GM23338 (cell line): ENCODE measurements around the gene ARAP1. TPM values are rescaled to one million over a fixed set of nuclear protein-coding genes. Genes with fewer than 3 reads are reported as not detected.

Experiments
- ATAC-seq: fragments of 200-7000 bp; cut with Tn5 transposase; 3 replicates; pipeline ENCODE4 v1.9.1; 2020
- DNase-seq: peaks from one replicate; pipeline ENCODE4 v3.0.0-alpha.2; 2015; ENCODE audit warnings: low spot score
- H2AFZ ChIP-seq: fragments of 200-600 bp; sonication (generic); 2 replicates; pipeline ENCODE4 v1.8.0; 2016; ENCODE audit warnings: antibody characterized with exemption, mild to moderate bottlenecking, moderate library complexity
- H3F3A ChIP-seq: fragments of 200-600 bp; sonication (generic); replicated peaks from 2 replicates; pipeline ENCODE4 v1.8.0; 2017; ENCODE audit warnings: antibody characterized with exemption, mixed run types, low read depth
- H3K27ac ChIP-seq: fragments of 200-600 bp; sonication (generic); 2 replicates; pipeline ENCODE4 v1.6.1; 2016; ENCODE audit warnings: low read depth
- H3K27me3 ChIP-seq: fragments of 200-600 bp; sonication (generic); 2 replicates; pipeline ENCODE4 v1.8.0; 2016; ENCODE audit warnings: mild to moderate bottlenecking, mixed run types, moderate library complexity; ENCODE audit not compliant: insufficient read depth
- H3K36me3 ChIP-seq: fragments of 200-600 bp; sonication (generic); 2 replicates; pipeline ENCODE4 v1.8.0; 2016; ENCODE audit warnings: mild to moderate bottlenecking; ENCODE audit not compliant: insufficient read depth
- H3K4me1 ChIP-seq: fragments of 200-600 bp; sonication (generic); 2 replicates; pipeline ENCODE4 v1.8.0; 2016; ENCODE audit warnings: mild to moderate bottlenecking, moderate library complexity; ENCODE audit not compliant: insufficient read depth
- H3K4me2 ChIP-seq: fragments of 200-600 bp; sonication (generic); 2 replicates; pipeline ENCODE4 v1.7.1; 2017; ENCODE audit warnings: mixed run types
- H3K4me3 ChIP-seq: fragments of 200-600 bp; sonication (generic); 2 replicates; pipeline ENCODE4 v1.6.1; 2016; ENCODE audit warnings: mixed run types
- H3K79me2 ChIP-seq: fragments of 200-600 bp; sonication (generic); replicated peaks from 2 replicates; pipeline ENCODE4 v1.8.0; 2017; ENCODE audit warnings: mild to moderate bottlenecking; ENCODE audit not compliant: insufficient read depth
- H3K9me2 ChIP-seq: fragments of 200-600 bp; sonication (generic); 2 replicates; pipeline ENCODE4 v1.8.0; 2017; ENCODE audit not compliant: insufficient read depth
- H4K20me1 ChIP-seq: fragments of 200-600 bp; sonication (generic); replicated peaks from 2 replicates; pipeline ENCODE4 v1.8.0; 2017; ENCODE audit warnings: mild to moderate bottlenecking; ENCODE audit not compliant: insufficient read depth
- H3K27ac Mint-ChIP-seq: 2 replicates; pipeline ENCODE4 v1.8.0; 2020; ENCODE audit warnings: inconsistent platforms, mild to moderate bottlenecking, moderate library complexity, mixed read lengths
- H3K27me3 Mint-ChIP-seq: 3 replicates; pipeline ENCODE4 v1.8.0; 2022; ENCODE audit warnings: low read depth, mild to moderate bottlenecking, moderate library complexity, mixed read lengths, inconsistent platforms; ENCODE audit not compliant: insufficient read depth, poor library complexity
- H3K36me3 Mint-ChIP-seq: 3 replicates; pipeline ENCODE4 v1.8.0; 2021; ENCODE audit warnings: low read depth, mild to moderate bottlenecking, inconsistent platforms, moderate library complexity, mixed read lengths
- H3K4me1 Mint-ChIP-seq: 3 replicates; pipeline ENCODE4 v1.8.0; 2020; ENCODE audit warnings: mild to moderate bottlenecking, inconsistent platforms, mixed read lengths
- H3K4me3 Mint-ChIP-seq: 3 replicates; pipeline ENCODE4 v1.8.0; 2021; ENCODE audit warnings: moderate library complexity, mild to moderate bottlenecking, inconsistent platforms, mixed read lengths
- H3K9me3 Mint-ChIP-seq: 3 replicates; pipeline ENCODE4 v1.8.0; 2020; ENCODE audit warnings: moderate library complexity, mild to moderate bottlenecking, inconsistent platforms, mixed read lengths
- ETS1 ChIP-seq: IDR thresholded peaks from 2 replicates; pipeline ENCODE4 v1.6.1; 2016; ENCODE audit warnings: antibody characterized with exemption
- EZH2 ChIP-seq: fragments of 200-600 bp; sonication (generic); IDR thresholded peaks from one replicate; pipeline ENCODE4 v1.8.0; 2017; ENCODE audit warnings: antibody characterized with exemption, mild to moderate bottlenecking, low read depth; ENCODE audit not compliant: unreplicated experiment
- EZH2phosphoT487 ChIP-seq: fragments of 200-600 bp; sonication (generic); IDR thresholded peaks from one replicate; pipeline ENCODE4 v1.8.1; 2018; ENCODE audit warnings: antibody characterized with exemption; ENCODE audit not compliant: unreplicated experiment
- JUNB ChIP-seq: IDR thresholded peaks from one replicate; pipeline ENCODE4 v1.6.1; 2016; ENCODE audit warnings: antibody characterized with exemption; ENCODE audit not compliant: unreplicated experiment
- POLR2AphosphoS5 ChIP-seq: IDR thresholded peaks from 2 replicates; pipeline ENCODE4 v1.6.1; 2016; ENCODE audit warnings: antibody characterized with exemption, low read depth
- REST ChIP-seq: IDR thresholded peaks from one replicate; pipeline ENCODE4 v1.6.1; 2018; ENCODE audit warnings: antibody characterized with exemption; ENCODE audit not compliant: unreplicated experiment
- STAT1 ChIP-seq: IDR thresholded peaks from one replicate; pipeline ENCODE4 v1.6.1; 2016; ENCODE audit warnings: antibody characterized with exemption; ENCODE audit not compliant: unreplicated experiment
- ZNF114 ChIP-seq: fragments of 250-450 bp; sonication (Bioruptor Pico); IDR thresholded peaks from 2 replicates; pipeline ENCODE4 v1.5.0; 2020; ENCODE audit warnings: mild to moderate bottlenecking, moderate library complexity
- ZNF331 ChIP-seq: fragments of 250-450 bp; sonication (Bioruptor Pico); IDR thresholded peaks from 2 replicates; pipeline ENCODE4 v1.5.0; 2020; ENCODE audit warnings: low read depth, mild to moderate bottlenecking, moderate library complexity
- ZNF462 ChIP-seq: fragments of 250-450 bp; sonication (Bioruptor Pico); IDR thresholded peaks from 2 replicates; pipeline ENCODE4 v1.5.0; 2020; ENCODE audit warnings: mild to moderate bottlenecking, moderate library complexity
- polyA plus RNA-seq: library from polyadenylated mRNA; unstranded; fragments of >200 nt; fragmentation: Nextera tagmentation; extraction: Ambion mirVana; gene quantifications from 2 replicates; pipeline ENCODE4 v1.2.1, GENCODE V29; 2016
- total RNA-seq: library from RNA; depleted of rRNA; stranded (reverse); fragments of >200 nt; shearing (Covaris generic); gene quantifications from 2 replicates; pipeline ENCODE4 v1.2.3, GENCODE V29; 2014

ARAP1 gene
- total and polyA plus RNA-seq, 2 experiments from 2014 or later: 24.5 to 116 TPM

GRCh38 chr11:72730243-72730642, 22.0 kb downstream of the ARAP1 start (continued):
- TF ChIP-seq ZNF462 (CRISPR knock-in tag): no peak
- no peak for TF ChIP-seq ZNF331 (CRISPR knock-in tag)
- no peak for TF ChIP-seq JUNB
- TF ChIP-seq POLR2AphosphoS5: no peak
- no peak for TF ChIP-seq EZH2
- TF ChIP-seq STAT1: no peak

GRCh38 chr11:72727521-72727920, 24.7 kb downstream of the ARAP1 start:
- H3K4me1 Mint-ChIP-seq: peaks cover 22% of the 10 kb centered on the region
- Histone ChIP-seq H3K36me3 (no peaks in the 10 kb centered on the region), H3K27ac (0 out of 2 replicates have a peak overlapping the region, but pooled peaks have one; percentile 18), H3K79me2 (peaks cover 55% of the 10 kb centered on the region), H3K4me1 (peaks cover 6% of the 10 kb centered on the region), H3F3A (no peaks in the 10 kb centered on the region), H3K4me3 (no peak overlapping the region), H3K9me2 (no peaks in the 10 kb centered on the region), H4K20me1 (peaks cover 19% of the 10 kb centered on the region), H3K4me2 (no peak overlapping the region), H3K27me3 (no peaks in the 10 kb centered on the region), H2AFZ (no peak overlapping the region)
- DNase-seq (no peak), ATAC-seq (no peak)
- no peak overlapping the region for H3K4me3 Mint-ChIP-seq
- H3K36me3 Mint-ChIP-seq: peaks cover 24% of the 10 kb centered on the region
- no peak overlapping the region for H3K27ac Mint-ChIP-seq
- peaks cover 10% of the 10 kb centered on the region for H3K27me3 Mint-ChIP-seq
- H3K9me3 Mint-ChIP-seq: no peaks in the 10 kb centered on the region; the same call in 1 of the 3 replicates
- no peak for TF ChIP-seq ZNF114
- no peak for TF ChIP-seq EZH2
- TF ChIP-seq EZH2phosphoT487: no peak
- no peak for TF ChIP-seq POLR2AphosphoS5
- no peak for TF ChIP-seq REST
- no peak for TF ChIP-seq ETS1
